Central memory CD4-positive, alpha-beta T cell (primary cell): ENCODE data around the gene CARD19.

Experiments
- DNase-seq: peaks from one replicate; pipeline ENCODE4 v3.0.0; 2022
- total RNA-seq, 3 experiments: gene quantifications; one replicate each; lab custom pipeline; 2026; lab: John Stamatoyannopoulos, UW

CARD19 gene
- 15.0 to 44.4 (median 18.3) reads per million in 3 experiments for total RNA-seq

- peak; percentile 53 for DNase-seq
These were observed at the start of gene CARD19 for GRCh38 chr9:93096131-93096802. CARD19 (plus strand) TSS chr9:93096217; CDS start chr9:93096346, 129 bp downstream.

GRCh38 chr9:93048566-93049448 lies 47.2 kb upstream of the CARD19 start:
- no peak for DNase-seq

GRCh38 chr9:93049491-93049890 lies 46.5 kb upstream of the CARD19 start:
- no peak for DNase-seq

- DNase-seq, result no peak
These were observed 45.8 kb upstream of the CARD19 start for GRCh38 chr9:93050231-93050630.

GRCh38 chr9:93051680-93052089 lies 44.3 kb upstream of the CARD19 start:
- no peak for DNase-seq

- DNase-seq, result no peak
These were observed 43.1 kb upstream of the CARD19 start for GRCh38 chr9:93052791-93053540.

- no peak for DNase-seq
These were observed 42.2 kb upstream of the CARD19 start for GRCh38 chr9:93053781-93054331.

GRCh38 chr9:93054758-93055704 lies 41.0 kb upstream of the CARD19 start:
- DNase-seq, result no peak

GRCh38 chr9:93057042-93057702 lies 38.8 kb upstream of the CARD19 start:
- DNase-seq, result no peak

GRCh38 chr9:93057703-93058354 lies 38.2 kb upstream of the CARD19 start:
- no peak for DNase-seq

GRCh38 chr9:93058355-93059010 lies 37.5 kb upstream of the CARD19 start, which contains the start of gene SUSD3:
SUSD3 (plus strand) TSS chr9:93058701; CDS start chr9:93058743, 42 bp downstream.
- peak; percentile 59 for DNase-seq

GRCh38 chr9:93059011-93059714 lies 36.9 kb upstream of the CARD19 start:
- DNase-seq, result peak; percentile 25

GRCh38 chr9:93059715-93060578 lies 36.1 kb upstream of the CARD19 start:
- no peak for DNase-seq

- DNase-seq, result no peak
These were observed 35.2 kb upstream of the CARD19 start for GRCh38 chr9:93060746-93061259.

GRCh38 chr9:93061260-93061751 lies 34.7 kb upstream of the CARD19 start:
- no peak for DNase-seq

GRCh38 chr9:93061791-93062763 lies 33.9 kb upstream of the CARD19 start:
- DNase-seq, result no peak
